Measurements from ENCODE around the gene WNT5A.

GRCh38 chr3:55469957-55470526 lies 17.1 kb downstream of the WNT5A start:
- TF ChIP-seq POLR2A (IDR thresholded peaks at IDR 0.05) (no peak), CTCF (IDR thresholded peaks at IDR 0.05) (no peak), POLR2AphosphoS5 (IDR thresholded peaks at IDR 0.05) (no peak), EP300 (IDR thresholded peaks at IDR 0.05) (no peak)
